GM21825 (cell line): ENCODE data around the gene PLAC8.
"Not testable (repeated sequence)": the region's sequence is repeated elsewhere in the genome, so short reads cannot be mapped to it uniquely, and the experiment has no call there.

ENCODE experiments used
- ATAC-seq: cut with Tn5 transposase; IDR thresholded peaks from one replicate; pipeline ENCODE4 v1.9.1; 2021; ENCODE audit warnings: mild to moderate bottlenecking, moderate library complexity; ENCODE audit not compliant: unreplicated experiment

The PLAC8 gene

DNA sequence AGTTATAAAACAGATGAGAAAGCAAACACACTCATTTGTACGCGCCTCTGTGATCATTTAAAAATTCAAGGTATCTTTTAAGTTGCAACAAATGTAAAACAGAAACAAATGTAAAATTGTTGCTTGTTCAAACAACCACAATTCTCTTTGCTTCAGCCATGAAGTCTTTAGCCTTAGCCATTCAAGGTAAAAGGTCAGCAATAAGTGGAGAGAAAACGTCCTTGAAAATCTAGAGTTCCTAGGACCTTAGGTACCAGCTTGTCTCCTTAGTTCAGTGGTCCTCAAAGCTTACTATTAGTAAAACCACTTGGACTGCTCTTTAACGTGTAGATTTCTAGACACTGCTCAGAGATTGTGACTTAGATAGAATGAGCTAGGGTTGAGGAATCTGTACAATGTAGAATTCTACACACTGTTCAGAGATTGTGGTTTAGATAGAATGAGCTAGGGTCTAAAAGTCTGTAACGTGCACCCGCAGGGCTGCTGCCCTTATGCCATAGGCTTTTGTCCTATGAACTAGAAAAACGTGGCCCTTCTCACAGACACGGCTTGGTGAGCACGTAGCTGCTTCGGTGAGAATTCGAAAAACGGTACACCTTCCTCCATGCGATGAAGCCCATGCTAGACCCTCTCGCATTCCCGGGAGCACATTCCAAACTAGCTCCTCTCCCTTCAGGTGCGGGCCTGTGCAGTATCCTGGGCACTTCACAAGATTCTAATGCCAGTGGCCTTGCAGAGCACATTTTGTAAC, 1.7 kb downstream of the PLAC8 start:
- no peak for ATAC-seq

GRCh38 chr4:83112231-83112630, 2.3 kb downstream of the PLAC8 start:
- peak; percentile 42 for ATAC-seq

GRCh38 chr4:83111751-83112141, 2.8 kb downstream of the PLAC8 start:
- ATAC-seq: not testable (repeated sequence)

- no peak for ATAC-seq
Measured at GRCh38 chr4:83110970-83111750, 3.4 kb downstream of the PLAC8 start.

- peak; percentile 62 for ATAC-seq
Measured at GRCh38 chr4:83110223-83110945, 4.1 kb downstream of the PLAC8 start.

DNA sequence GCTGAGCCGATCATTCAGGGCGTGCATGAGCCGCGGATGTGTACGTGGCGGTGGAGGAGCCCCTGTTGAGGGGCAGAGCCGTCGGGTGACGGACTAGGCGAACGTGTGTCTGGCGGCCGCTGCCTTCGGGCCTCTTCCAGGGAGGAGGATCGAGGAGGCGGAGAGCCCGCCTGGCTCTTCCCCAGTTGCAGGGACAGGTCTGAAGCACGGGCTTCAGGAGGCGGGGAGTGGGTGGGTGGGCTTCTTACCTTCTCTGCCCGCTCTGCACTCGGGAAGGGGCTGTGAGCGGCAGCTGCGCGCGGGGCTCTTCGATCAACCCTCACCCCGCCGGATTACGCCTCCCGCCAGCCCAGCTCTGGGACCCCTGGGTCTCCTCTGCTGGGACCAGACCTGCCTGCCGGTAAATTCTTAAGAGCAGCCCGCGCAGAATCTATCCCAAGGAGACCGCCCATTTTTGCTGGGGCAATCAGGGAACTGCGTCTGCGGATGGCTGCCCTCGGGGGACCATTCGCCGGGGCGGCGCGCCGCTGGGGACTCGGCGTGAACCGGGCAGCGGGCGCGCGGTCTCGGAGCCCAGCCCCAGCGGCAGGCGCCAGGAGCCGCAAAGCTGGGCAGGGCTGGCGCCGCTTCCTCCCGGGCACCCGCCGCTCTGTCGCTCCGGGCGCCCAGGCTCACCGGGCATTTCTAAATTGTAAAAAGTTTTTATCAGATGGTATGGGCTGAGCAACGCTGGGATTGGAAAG, 4.9 kb downstream of the PLAC8 start:
- peak; percentile 17 for ATAC-seq

DNA sequence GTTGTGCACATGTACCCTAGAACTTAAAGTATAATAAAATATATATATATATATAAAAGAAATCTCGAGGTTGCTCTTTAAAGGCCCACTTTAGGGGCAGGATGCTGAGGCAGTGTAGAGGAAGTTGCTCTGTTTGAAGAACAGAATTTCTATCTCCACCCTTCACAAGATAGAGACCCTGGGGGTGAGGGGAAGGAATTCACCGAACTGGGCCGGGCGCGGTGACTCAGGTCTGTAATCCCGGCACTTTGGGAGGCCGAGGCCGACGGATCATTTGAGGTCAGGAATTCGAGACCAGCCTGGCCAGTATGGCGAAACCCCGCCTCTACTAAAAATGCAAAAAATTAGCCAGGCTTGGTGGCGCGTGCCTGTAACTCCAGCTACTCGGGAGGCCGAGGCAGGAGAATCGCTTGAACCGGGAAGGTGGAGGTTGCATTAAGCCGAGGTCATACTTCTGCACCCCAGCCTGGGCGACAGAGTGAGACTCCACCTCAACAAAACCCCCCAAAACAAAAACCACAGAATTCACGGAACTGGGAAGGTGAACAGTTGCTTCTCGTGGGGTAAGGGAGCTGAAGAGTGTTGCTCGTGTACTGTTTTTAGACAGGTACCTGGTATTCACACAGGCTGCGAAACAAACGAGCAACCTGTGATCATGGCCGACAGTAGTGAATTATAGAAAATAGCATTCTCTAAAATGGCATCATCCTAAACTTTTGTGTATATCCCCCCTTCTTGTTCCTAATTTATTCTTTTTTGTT, 6.2 kb downstream of the PLAC8 start:
- no peak for ATAC-seq

- ATAC-seq: no peak
Measured at GRCh38 chr4:83107631-83108030, 6.9 kb downstream of the PLAC8 start.

DNA sequence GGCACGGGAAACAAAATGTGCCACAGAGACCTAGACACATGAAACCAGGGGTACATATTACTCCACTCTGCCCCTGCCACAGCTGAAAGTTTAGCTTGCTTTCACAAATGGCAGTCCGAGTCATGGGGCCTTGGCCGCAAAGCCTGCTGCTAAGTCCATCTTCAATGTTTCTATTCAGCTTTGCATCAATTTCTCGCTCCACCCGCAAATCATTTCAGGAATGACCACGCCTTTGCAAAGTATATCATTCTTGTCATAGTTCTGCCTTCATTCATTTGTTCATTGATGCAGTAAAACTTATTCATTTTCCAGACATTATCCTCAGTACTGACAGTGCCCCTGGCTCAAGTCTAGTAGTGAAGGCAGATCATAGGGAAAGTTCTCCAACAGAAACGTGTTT, 9.5 kb downstream of the PLAC8 start:
- no peak for ATAC-seq

DNA sequence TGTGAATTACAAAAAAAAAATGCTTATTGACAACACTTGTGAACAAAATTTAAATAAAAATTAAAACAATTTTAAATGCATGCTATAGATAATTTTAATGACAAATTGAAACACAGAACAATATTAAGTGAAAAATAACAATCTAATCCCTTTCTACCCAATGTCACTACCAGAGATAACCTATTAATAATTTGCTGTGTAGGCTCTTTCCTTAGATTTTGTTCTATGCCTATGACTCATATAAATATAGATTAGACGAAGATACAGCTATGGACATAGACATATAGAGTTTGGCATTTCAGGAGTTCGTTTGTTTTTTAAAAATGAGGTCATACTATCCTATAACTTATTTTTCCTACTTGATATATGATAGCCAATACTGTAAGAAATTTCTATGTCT, 18.1 kb downstream of the PLAC8 start:
- ATAC-seq: no peak

DNA sequence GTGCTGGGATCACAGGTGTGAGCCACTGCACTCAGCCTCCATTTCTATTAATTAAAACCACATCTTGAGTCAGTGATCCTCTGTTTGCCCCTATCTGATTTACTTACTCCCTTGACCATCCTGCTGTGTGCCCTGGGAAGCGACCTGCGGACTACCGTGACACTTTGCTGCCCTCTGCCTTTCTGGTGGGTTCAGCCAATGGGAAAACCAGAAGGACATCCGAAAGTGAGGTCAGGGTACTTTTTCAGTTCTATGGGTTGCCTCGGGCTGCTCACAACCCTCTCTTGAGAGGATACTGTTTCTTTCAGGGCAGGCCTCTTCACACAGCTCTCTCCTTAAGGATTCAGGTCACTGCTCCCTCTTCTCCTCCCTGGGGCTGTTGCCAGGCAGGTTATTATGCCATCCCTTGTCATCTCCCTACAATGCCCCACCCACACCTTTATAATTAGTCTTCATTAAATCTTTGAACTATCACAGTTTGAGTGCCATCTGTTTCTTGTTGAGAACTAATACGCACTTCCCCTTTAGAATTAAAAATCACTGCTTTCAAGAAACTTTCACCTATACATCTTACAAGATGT, 21.4 kb downstream of the PLAC8 start:
- ATAC-seq: no peak

DNA sequence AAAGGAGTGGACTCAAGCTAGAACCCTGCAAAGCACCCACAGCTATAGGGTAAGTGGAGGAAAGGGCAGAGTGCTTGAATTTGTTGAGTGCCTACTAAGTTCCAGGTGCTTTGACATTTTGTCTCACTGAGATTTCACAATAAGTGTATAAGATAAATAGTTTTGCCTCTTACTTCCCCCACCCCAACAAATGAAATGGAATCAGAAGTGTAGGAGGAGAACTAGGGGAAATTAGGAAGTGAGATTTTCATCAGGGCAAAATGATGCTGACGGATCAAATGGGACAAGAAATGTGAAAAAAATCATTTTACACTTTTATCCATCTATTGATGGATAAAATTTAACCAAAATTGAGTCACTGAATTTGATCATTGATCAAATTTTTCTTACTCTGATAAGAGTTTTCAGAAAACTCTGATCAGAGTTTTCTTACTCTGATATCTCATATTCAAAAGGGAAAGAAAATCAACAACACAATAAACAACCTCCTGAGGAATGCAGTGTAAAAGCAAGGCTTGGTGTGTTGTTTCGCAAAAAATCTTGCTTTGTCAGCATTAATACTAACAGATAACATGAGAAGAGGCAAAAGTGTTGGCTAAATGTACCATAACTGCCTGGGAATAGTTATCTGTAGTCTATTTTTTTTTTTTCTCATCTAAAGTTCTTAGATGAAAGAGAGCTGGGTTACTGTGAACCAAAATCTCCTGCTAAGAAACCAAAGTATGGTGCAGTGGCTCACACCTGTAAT, 24.9 kb downstream of the PLAC8 start:
- no peak for ATAC-seq

- not testable (repeated sequence) for ATAC-seq
Measured at GRCh38 chr4:83084956-83085355, 29.6 kb downstream of the PLAC8 start.

GRCh38 chr4:83083925-83084475, 30.5 kb downstream of the PLAC8 start:
- ATAC-seq: peak; percentile 52

DNA sequence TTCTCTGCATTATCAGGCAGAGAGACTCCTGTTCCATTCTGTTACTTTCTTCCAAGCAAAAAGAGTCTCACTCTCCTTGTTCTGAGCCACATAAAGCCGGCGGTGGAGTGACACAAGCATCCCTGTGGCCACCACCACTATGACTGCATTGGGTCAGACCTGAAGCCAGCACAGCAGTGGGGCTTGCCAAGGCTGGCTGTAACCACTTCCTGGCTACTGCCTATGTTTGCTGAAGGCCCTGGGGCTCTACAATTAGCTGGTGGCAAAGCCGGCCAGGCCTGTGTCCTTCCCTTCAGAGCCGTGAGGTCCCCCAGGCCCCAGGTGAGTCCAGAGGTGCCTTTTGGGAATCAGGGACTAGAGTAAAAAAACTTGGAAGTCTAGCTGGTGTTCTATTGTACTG, 31.8 kb downstream of the PLAC8 start:
- no peak for ATAC-seq

- ATAC-seq: no peak
Measured at GRCh38 chr4:83080561-83080960, 34.0 kb downstream of the PLAC8 start.

GRCh38 chr4:83075311-83076095, 39.0 kb downstream of the PLAC8 start:
- ATAC-seq: no peak

GRCh38 chr4:83074783-83075182, 39.7 kb downstream of the PLAC8 start:
- not testable (repeated sequence) for ATAC-seq
